ENCODE measurements around the gene THG1L.
A peak's percentile ranks its signal among the peaks of the same experiment; 100 is the strongest.

Gene THG1L

DNA sequence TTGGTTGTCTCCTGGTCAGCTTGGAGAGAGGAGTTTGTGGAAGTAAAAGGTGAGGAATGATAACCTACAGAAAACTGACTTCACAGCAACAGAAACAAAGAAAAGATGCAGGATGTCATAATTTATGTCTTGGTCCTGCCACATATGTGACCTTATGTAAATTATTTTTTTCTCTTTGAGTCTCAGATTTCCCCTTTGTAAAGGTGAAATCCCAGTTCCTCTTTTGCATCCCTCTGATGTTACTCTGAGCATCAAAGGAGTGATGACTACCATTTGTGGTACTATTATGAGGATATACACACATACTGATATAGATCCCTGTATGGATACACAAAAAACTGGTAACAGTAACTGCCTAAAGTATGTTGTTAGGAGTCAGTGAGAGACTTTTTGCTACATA lies 1.4 kb upstream of the THG1L start:
- DNase-seq: no peak

DNA sequence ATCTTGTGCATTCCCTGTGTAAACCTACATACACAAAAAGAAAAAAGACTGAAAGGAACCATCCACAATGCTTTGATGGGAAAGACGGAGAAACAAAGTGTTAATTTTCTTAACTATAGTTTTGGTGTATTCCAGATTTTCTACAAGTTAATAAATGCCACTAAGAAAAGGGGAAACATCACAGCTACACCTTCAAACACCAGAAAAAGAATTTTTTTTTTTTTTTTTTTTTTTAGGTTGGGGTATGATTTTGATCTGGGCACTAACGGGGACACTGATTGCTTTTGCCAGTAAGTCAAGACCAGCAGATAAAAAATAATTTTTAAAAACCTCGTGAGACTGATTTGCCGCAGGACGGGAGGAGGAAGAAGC lies 334 bp upstream of the THG1L start:
- no peak for DNase-seq

DNA sequence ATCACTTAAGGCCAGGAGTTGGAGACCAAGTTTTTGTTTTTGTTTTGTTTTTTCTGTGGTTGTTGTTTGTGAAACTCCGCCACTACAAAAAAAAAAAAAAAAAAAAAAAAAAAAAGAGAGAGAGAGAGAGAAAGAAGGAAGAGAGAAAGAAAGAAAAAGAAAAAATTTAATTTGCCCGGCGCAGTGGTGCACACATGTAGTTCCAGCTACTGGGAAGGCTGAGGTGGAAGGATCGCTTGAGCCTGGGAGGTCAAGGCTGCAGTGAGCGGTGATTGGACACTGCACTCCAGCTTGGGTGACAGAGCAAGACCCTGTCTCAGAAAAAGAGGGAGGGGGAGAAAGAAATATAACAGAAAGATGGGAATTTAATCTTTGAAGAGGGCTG lies 902 bp downstream of the THG1L start:
- DNase-seq: no peak

- no peak for DNase-seq
These were observed 1.5 kb downstream of the THG1L start for GRCh38 chr5:157732596-157733262.

DNA sequence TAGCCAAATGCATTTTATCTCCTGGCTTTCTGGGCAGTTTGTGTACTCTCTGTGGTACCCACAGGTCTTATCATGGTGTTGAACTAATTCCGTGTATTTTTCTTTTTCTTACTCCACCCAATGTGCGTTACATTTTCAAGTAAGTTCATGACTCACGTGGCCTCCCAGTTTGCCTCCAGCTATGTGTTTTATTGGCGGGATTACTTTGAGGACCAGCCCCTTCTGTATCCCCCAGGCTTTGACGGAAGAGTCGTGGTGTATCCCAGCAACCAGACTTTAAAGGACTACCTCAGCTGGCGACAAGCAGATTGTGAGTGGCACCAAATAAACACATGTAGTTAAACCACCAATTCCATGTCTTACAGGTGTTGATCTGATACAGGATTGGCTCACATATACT lies 3.2 kb downstream of the THG1L start:
- DNase-seq: no peak

GRCh38 chr5:157735991-157736390 lies 4.8 kb downstream of the THG1L start:
- DNase-seq: no peak

DNA sequence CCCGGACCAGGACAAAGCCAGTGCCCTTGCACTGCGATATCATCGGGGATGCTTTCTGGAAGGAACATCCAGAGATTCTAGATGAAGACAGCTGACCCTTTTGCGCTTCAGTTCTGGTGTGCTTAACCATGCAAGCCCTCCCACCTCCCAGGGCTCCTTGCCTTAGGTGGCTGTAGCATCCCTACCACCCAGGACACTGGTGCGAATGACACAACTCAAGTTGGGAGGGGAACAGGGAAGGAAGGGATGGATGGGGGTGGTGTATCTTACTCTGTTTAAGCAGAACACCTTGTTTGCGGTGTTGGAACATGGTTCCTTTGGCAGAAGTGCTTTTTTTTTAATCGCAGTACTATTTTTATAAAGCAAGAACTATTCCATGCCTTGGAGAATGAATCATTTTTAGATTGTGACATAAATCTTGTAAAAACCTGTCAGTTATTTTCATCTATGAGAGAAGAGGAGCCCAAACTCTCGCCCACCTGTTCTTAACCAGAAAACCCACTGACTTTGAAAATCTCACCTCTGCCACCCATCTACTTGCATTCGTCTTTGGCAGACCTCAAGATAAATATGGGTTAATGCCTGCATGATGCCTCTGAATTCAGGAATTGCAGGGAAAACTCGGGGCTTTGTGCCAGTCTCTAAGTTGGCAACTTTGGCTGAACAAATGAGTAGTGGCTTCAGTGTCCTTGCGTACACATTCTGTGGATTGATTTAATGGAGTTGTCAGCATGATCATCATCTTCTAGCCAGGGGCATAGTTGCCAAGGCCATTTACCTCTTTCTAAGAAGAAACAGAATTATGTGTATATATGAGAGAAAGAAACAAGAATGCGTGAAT lies 8.4 kb downstream of the THG1L start:
- DNase-seq: no peak

DNA sequence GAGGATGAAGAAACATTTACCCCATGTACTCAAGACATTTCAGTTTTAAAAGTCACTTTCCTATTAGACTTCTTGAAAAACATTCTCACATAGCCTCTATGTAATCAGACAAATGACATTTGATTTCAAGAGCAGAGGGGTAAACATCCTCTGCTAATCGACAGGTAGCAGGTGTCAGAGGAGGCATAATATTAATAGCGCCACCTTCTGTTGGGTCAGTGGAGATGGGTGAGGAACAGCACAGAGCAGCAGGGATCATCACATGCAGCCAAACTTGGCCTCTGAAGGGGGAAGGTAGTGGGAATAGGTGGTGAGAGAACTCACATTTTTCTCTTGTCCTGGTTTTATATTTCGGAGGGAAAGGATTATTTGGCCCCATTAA lies 9.0 kb downstream of the THG1L start:
- DNase-seq: no peak

DNA sequence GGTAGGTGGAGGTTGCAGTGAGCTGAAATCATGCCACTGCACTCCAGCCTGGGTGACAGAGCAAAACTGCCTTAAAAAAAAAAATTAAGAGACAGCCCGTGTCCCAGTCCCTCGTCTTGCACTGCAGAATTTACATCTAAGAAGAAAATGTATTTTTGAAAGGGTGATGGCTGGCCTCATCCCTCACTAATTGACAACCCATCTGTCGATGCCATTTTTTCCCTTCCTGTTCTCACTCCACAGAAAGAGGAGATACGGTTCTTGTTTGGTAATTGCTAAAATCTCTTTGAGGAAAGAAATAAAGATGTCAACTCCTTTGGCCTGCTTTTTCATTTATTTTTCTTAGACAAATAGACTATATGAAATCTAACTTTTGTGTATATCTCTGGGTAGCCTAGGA lies 9.9 kb downstream of the THG1L start:
- no peak for DNase-seq

GRCh38 chr5:157743163-157744050 lies 12.2 kb downstream of the THG1L start, which contains the start of gene LSM11:
TSS of gene LSM11 (plus strand) at chr5:157743712. CDS start at chr5:157743751, 39 bp downstream.
- DNase-seq: peak; percentile 79

DNA sequence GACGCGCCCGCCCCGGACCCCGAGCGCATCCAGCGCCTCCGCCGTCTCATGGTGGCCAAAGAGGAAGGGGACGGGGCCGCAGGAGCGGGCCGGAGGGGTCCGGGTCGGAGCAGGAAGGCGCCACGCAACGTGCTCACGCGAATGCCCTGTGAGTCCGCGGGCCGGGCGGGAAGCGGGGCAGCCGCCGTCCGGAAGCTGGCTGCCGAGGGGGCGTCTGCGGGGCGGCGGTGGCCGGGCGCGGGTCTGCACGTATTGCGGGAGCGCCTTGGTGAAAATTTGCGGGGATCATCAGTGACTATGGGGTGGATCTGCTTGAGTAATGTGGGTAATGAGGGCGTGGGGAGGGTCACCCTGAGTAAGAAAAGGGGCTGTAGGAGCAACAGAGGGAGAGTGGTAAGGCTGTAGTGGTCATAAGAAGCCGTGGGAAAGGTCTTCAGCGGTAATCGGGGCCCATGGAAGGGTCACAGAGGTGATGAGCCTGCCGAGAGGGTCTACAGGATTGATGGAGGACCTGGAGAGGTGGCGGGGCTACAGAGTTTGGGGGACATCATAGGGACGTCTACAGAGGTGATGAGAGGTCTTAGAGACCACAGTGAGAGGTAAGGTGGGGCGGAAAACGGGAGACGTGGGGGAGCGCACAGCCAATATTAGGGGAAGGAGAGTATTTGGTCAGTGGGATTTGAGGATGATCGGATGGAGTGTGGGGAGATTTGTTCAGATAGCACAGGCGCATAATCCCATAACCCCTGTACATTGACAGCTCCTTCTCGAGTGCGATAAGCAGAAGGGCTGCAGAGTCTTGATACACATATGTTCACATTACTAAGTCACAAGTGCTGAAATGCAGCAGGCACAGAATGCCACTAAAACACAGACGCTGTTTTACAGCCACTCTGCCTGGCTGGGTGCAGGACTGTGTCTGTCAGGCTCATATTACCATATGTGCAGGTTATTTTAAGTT lies 13.1 kb downstream of the THG1L start:
- DNase-seq: no peak

- no peak for DNase-seq
These were observed 13.8 kb downstream of the THG1L start for GRCh38 chr5:157745041-157745456.

GRCh38 chr5:157747173-157747740 lies 16.0 kb downstream of the THG1L start:
- no peak for DNase-seq

DNA sequence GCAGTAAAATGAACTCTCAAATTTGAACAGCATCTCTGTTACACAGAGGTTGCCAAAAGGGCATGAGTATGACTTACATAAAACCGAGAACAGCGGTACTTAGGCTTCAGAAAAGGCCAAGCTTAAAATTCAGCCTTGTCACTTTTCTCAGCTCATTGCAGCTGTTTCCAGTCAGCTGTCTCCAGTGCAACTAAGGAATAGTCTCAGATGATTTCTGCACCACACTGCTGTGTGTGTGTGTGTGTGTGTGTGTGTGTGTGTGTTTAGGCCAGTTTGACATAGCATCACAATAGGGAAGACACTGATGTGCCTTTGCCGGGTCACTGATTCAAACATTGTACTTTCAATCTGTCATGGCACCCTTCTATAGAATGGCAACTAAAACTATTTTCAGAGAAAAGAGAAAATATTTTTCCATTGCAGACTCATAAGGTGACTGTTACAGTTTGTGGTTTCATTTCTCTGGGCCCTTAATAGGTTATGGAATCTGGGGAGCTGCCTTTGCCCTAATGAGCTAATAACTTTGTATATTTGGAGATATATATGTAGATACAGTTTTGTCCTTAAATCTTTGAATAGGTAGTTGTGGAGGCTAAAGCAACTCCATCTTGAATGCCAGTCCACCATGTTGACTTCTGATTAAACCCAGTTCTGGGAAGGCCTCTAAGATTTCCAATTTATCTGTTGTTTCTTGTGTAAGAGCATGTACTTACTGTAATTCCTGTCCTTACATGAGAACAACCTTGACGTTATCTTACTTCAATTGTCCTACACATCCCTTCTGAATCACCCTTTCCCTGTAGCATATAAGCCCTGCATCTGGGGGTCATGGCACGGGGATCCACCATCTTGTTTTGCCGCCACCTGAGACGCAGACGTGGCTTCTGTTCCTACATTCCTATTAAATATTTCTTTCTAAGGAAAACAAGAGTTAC lies 16.8 kb downstream of the THG1L start:
- no peak for DNase-seq

DNA sequence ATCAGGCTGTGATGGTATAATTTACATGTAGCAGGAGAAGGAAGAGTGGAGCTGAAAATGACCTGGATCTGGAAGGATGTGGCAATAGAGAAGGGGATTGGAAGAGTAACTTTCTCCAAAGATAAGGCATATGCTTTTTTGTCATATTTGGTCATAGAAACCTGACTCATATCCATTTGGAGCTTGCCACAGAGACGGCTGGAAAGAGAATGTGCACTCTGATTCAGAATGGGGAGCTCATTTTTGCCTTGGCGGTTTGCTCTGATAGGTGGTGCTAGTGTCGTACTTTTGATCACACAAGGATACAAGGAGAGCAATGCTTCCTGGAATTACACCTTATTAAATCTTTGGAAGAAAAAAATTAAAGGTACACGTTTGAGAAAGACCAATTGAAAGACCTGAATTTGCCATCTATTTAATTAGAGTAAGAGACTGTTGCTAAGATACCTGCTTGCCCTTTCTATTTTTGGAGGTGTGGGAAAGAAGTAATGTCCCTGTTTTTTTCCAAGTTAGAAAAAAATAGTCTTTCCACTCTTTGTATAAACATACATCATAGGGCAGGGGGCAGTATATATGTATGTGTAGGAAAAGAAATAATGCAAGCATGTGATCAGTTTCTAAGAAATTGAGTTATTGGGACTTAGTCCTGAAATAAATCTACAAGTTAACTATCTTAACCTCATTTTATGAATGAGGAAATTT lies 17.7 kb downstream of the THG1L start:
- no peak for DNase-seq

DNA sequence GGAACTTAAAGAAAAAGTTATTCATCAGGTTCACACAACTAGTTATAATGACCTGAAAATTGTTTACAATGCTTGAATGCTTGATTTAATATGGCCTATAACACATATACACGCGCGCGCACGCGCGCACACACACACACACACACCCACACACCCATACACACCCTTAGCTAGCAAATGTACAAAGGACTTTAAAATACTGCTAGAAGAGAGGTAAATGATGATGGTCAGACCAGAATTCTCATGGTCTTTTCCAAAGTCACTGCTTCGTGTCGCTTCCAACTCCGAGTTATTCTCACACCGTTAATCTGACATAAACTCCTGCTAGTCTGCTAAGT lies 18.2 kb downstream of the THG1L start:
- DNase-seq: no peak

DNA sequence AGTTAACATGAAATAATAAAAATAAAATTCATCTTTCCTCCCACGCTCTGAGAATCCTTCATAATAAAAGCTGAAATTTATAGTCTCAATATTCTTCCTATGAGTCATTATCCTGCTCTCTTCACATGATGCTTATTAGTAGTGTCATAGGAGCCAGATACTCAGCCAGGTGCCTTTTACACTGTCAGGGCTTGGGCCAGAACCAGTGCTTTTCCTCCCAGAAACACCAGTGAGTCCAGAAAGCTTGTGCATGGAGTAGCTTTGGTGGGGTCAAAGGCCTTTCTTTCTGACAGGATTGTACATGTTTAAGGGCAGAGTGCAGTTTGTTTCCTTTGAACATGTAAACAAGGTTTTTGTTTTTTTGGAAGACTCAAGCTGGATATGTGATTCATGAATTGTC lies 19.1 kb downstream of the THG1L start:
- DNase-seq: no peak

DNA sequence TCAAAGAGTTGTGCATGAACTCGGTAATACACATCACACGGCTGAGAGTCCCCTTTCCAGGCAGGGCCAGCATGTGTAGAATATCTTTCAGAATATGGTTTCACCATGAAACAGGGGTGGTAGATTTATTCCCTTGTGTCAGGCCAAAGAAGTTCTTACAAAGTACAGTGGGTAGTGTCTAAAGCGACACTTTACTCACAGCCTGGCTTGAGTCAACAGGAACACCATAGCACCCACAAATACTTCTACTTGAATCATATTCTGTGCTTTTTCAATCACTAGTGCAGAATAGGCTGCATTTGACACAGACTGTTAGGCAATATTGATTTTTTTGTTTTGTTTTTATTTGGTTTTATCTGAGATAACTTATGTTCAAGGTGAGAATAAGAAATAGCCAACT lies 24.9 kb downstream of the THG1L start:
- no peak for DNase-seq

- DNase-seq: no peak
These were observed 27.5 kb downstream of the THG1L start for GRCh38 chr5:157758706-157759105.
